BE2C (cell line): ENCODE results near the gene ATP2A3.

Experiments
- DNase-seq: peaks from one replicate; pipeline ENCODE4 v3.0.0-alpha.2; 2020
- H3K27me3 ChIP-seq: fragments of 250-450 bp; sonication (Bioruptor Pico); 2 replicates; pipeline ENCODE4 v1.5.1; 2020; ENCODE audit warnings: mild to moderate bottlenecking
- H3K36me3 ChIP-seq: fragments of 250-450 bp; sonication (Bioruptor Pico); 2 replicates; pipeline ENCODE4 v1.5.1; 2020; ENCODE audit warnings: mild to moderate bottlenecking
- H3K4me1 ChIP-seq: fragments of 250-450 bp; sonication (Bioruptor Pico); 2 replicates; pipeline ENCODE4 v1.5.1; 2020
- H3K4me3 ChIP-seq: 2 replicates; pipeline ENCODE4 v1.5.1; 2011; ENCODE audit warnings: low read depth, low read length
- H3K9me3 ChIP-seq: fragments of 250-450 bp; sonication (Bioruptor Pico); 2 replicates; pipeline ENCODE4 v1.5.1; 2020
- TF ChIP-seq, protein P1 (sequence below): IDR thresholded peaks from 2 replicates; pipeline ENCODE4 v1.5.1; 2012; ENCODE audit warnings: mild to moderate bottlenecking, low read depth, low read length

Gene ATP2A3

DNA sequence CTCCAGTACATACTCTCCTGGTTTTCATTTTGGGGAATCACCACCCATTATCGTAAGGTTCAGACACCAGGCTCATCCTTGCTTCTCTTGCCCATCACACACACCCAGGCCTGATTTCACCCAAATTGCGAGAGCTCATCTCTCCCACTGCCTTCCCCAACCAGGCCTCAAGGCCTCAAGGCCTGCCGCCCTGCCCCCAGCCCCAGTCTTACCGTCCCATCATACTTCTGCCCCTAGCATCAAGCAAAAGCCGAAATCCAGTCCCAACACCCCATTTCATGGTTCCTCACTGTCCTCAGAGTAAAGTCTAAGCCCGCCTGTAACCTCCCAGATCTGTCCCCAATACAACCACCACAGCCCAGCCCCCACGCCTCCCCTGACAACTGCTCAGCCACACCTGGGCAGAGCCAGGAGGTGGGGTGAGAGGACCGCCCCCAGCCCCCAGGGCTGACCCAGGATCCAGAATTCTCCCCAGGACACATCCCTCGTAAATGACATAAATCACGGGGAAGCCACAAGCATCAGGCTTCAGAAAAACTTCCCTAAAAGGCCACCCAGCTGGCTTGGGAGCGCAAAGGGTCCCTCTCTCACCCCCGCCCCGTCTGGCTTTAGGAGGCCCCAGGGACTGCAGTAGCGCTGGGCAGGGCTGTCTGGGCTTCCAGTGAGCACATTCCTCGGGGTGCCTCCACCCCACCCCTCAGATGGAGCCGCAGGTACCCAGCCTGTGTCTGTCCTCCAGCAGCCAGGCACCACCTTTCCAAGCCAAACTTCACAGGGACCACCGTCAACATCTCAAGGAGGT lies 38.4 kb downstream of the ATP2A3 start:
- Histone ChIP-seq H3K27me3 (no peaks in the 10 kb centered on the region), H3K9me3 (no peaks in the 10 kb centered on the region), H3K36me3 (no peaks in the 10 kb centered on the region), H3K4me1 (no peaks in the 10 kb centered on the region), H3K4me3 (no peak overlapping the region)
- no peak for DNase-seq
- TF ChIP-seq, protein P1, sequence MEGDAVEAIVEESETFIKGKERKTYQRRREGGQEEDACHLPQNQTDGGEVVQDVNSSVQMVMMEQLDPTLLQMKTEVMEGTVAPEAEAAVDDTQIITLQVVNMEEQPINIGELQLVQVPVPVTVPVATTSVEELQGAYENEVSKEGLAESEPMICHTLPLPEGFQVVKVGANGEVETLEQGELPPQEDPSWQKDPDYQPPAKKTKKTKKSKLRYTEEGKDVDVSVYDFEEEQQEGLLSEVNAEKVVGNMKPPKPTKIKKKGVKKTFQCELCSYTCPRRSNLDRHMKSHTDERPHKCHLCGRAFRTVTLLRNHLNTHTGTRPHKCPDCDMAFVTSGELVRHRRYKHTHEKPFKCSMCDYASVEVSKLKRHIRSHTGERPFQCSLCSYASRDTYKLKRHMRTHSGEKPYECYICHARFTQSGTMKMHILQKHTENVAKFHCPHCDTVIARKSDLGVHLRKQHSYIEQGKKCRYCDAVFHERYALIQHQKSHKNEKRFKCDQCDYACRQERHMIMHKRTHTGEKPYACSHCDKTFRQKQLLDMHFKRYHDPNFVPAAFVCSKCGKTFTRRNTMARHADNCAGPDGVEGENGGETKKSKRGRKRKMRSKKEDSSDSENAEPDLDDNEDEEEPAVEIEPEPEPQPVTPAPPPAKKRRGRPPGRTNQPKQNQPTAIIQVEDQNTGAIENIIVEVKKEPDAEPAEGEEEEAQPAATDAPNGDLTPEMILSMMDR: no peak

DNA sequence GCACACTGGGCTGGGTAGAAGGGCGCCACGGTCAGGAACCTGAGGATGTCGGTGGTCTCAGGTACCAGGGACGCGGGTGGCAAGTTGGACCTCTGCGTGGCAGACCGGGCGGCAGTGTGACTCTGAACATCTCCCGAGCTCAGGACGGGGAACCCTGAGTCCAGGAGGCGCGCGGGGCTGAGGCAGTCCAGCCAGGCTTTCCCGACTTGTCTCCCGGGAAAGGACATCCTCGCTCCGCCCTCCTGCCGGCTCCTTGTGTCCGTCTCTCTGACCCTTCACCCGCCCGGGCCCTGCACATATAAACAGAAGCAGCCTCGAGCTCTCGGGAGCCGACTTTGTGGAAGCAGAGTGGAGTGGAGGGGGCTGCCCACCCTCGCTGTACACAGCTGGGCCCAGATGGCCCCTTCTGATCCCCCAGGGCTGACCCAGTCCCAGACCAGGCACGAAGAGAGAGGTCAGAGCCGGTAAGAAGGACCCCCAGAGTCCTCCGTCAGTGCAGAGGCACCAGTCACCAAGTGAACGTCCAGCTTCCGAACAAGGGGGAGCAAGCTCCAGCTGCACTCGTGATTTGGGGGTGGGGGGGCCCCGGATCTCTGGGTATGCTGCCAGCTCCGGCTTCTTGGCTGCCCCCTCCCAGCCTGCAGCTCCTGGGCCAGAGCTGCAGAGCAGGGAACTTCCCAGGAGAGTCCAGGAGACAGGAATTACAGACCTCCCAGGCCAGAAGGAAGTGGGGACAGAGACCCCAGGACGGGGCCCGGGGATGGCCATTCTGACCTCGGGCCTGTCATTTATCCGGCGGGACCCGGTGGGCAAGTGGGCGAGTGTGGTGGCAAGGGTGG lies 39.5 kb downstream of the ATP2A3 start:
- no peaks in the 10 kb centered on the region for H3K36me3 ChIP-seq
- no peak overlapping the region for H3K4me3 ChIP-seq
- no peaks in the 10 kb centered on the region for H3K9me3 ChIP-seq
- DNase-seq: no peak
- H3K4me1 ChIP-seq: no peaks in the 10 kb centered on the region
- H3K27me3 ChIP-seq: no peaks in the 10 kb centered on the region
- TF ChIP-seq, protein P1: no peak

DNA sequence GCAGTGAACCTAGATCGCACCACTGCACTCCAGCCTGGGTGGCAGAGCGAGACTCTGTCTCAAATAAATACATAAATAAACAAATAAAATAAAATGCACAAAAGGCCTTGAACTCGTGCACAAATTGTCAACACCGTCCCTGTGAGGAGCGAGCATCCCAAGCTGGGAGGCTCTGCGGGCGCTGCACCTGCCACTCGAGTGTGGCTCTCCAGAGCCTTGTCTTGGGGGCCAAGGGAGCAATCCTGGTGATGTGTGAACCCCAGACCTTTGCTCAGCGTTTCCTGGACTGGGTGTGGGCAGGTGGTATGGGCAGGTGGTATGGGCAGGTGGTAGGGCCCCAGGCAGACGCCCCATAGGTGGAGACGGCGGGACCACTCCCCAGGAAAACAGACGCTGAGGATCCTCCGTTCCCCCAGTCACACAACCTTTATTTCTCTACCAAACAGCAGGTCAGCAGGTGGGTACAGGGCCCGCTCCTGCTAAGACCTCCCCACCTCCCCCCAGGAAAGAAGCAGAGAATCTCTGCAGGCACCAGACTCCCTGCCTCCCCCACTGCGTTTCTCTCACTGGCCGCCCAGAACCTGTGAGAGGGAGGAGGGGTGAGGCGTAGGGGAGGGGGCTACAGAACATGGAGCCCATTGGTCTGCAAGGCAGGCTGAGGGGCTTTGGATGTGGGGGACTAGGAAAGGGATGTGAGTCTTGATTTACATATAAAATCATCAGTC lies 40.6 kb downstream of the ATP2A3 start:
- H3K9me3 ChIP-seq: no peaks in the 10 kb centered on the region
- no peak overlapping the region for H3K4me3 ChIP-seq
- no peaks in the 10 kb centered on the region for H3K27me3 ChIP-seq
- no peaks in the 10 kb centered on the region for H3K4me1 ChIP-seq
- DNase-seq: no peak
- TF ChIP-seq, protein P1: no peak
- no peaks in the 10 kb centered on the region for H3K36me3 ChIP-seq

DNA sequence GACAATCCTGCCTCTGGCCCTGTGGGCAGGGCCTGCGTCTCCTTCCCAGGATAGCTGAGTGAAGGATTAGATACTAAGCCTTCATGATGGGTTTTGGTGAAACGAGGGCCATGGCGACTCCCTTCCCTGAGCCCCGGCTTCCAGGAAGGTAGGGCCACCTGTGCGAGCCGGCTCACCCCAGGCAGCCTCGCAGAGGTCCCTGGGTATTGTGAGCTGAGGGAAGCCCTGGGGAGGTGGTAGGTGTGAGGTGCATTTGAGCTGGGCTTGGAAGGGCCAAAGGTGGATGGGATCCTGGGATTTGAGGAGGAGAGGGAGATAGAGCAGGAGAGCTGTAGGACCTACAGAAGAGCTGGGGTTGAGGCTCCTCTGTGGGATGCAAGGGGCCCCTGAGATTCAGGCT lies 41.5 kb downstream of the ATP2A3 start:
- H3K27me3 ChIP-seq: no peaks in the 10 kb centered on the region
- DNase-seq: no peak
- H3K36me3 ChIP-seq: no peaks in the 10 kb centered on the region
- no peaks in the 10 kb centered on the region for H3K9me3 ChIP-seq
- no peak overlapping the region for H3K4me3 ChIP-seq
- no peaks in the 10 kb centered on the region for H3K4me1 ChIP-seq
- TF ChIP-seq, protein P1: no peak

DNA sequence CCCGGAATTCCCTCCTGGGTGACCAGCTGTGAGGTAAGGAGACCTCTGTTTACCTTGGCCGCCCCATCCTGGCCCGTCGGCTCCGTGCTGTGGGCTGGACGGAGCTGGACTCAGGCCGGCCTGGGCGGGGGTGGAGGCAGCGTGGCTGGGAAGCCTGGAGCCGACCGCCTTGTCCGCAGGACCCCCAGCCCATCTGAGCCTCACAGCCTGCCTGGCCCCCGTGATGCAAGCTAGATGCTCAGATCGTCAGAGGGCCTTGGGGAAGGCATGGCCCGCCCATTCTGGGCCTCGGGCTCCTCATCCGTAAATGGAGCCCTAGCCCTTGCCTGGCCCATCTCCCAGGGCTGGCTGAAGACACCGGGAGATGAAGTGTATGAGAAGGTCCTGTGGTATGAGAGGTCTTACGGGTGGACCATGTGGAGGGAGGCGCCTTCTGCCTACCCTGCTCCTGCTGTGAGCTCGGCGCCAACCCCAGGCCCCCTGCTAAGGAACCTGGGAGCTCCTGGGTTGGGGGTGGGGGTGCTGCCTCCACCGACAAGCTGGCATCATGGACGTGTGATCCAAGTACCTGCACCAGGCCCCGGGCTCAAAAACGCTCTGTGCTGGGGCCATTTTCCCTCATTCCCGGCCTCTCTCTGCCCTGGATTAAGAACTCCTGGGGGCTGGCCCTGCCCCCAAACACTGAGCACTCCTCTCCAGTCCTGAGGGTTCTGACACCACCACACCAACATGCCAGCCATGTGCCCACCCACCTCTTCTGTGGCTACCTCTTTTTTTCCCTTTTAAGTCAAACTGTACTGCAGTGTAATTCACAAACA lies 42.5 kb downstream of the ATP2A3 start:
- no peaks in the 10 kb centered on the region for H3K27me3 ChIP-seq
- no peak for DNase-seq
- H3K4me3 ChIP-seq: no peak overlapping the region
- H3K36me3 ChIP-seq: no peaks in the 10 kb centered on the region
- H3K4me1 ChIP-seq: no peaks in the 10 kb centered on the region
- TF ChIP-seq, protein P1: no peak
- no peaks in the 10 kb centered on the region for H3K9me3 ChIP-seq
